Gastroesophageal sphincter (tissue), 2 donors: ENCODE measurements around the gene OR2T10.

ENCODE experiments used
- EP300 ChIP-seq: sonication (generic); formaldehyde crosslinking; IDR thresholded peaks from one replicate; pipeline ENCODE4 v1.6.1; 2017; ENCODE audit warnings: antibody characterized with exemption, mild to moderate bottlenecking
- POLR2A ChIP-seq, 2 donors: fragments of 450-650 bp; IDR thresholded peaks; one replicate each; pipeline ENCODE4 v1.6.1; 2017; ENCODE audit warnings: antibody characterized with exemption in 2 of 2, mild to moderate bottlenecking in 2 of 2, moderate library complexity in 1 of 2

DNA sequence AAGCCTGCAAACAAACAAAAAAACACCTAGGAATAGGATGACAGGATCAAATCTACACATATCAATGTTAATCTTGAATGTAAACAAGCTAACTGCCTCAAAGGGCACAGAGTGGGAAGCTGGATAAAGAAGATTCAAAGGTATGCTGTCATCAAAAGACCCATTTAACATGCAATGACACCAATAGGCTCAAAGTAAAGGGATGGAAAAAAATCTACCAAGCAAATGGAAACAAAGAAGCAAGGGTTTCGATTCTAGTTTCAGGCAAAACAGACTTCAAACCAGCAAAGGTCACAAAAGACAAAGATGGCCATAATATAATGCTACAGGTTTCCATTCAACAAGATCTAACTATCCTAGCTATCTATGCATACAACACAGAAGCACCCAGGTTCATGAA, 16.2 kb upstream of the OR2T10 start:
- TF ChIP-seq EP300 (no peak), POLR2A (IDR thresholded peaks at IDR 0.05) (no peak)
